NB4 (cell line): ENCODE data around the gene PPP2R5B.

ENCODE experiments used
- DNase-seq: peaks from one replicate; pipeline ENCODE4 v3.0.0; 2010; ENCODE audit warnings: low read depth
- H3K4me3 ChIP-seq: one replicate; pipeline ENCODE4 v1.5.1; 2011; ENCODE audit warnings: mild to moderate bottlenecking, low read depth, low read length, moderate library complexity
- CTCF ChIP-seq: IDR thresholded peaks from one replicate; pipeline ENCODE4 v1.5.1; 2012; ENCODE audit warnings: low read depth, low read length
- MAX ChIP-seq: IDR thresholded peaks from 2 replicates; pipeline ENCODE4 v1.6.1; 2011; ENCODE audit warnings: low read depth, low read length
- MYC ChIP-seq: IDR thresholded peaks from 2 replicates; pipeline ENCODE4 v1.6.1; 2011; ENCODE audit warnings: low read depth, low read length
- POLR2A ChIP-seq: IDR thresholded peaks from 2 replicates; pipeline ENCODE4 v1.6.1; 2011; ENCODE audit warnings: mild to moderate bottlenecking; ENCODE audit not compliant: insufficient read length; ENCODE audit errors: extremely low read depth

The PPP2R5B gene

GRCh38 chr11:64917663-64917995, 6.9 kb upstream of the PPP2R5B start:
- DNase-seq = no peak
- TF ChIP-seq MAX (no peak), MYC (no peak), POLR2A (no peak), CTCF (no peak)
- peak overlapping the region; percentile 67 for H3K4me3 ChIP-seq

- peak overlapping the region; percentile 67 for H3K4me3 ChIP-seq
- peak; percentile 70 for DNase-seq
- TF ChIP-seq CTCF = no peak
- no peak for TF ChIP-seq MAX
- no peak for TF ChIP-seq MYC
- TF ChIP-seq POLR2A = no peak
These were observed 6.5 kb upstream of the PPP2R5B start for GRCh38 chr11:64918017-64918416.

GRCh38 chr11:64919627-64920026, 4.9 kb upstream of the PPP2R5B start:
- no peak for TF ChIP-seq MYC
- TF ChIP-seq POLR2A = no peak
- TF ChIP-seq CTCF = no peak
- no peak for TF ChIP-seq MAX
- no peak for DNase-seq
- no peak overlapping the region for H3K4me3 ChIP-seq

- no peak for TF ChIP-seq MAX
- TF ChIP-seq POLR2A = no peak
- TF ChIP-seq CTCF = no peak
- no peak for TF ChIP-seq MYC
- H3K4me3 ChIP-seq = no peak overlapping the region
- no peak for DNase-seq
These were observed 4.4 kb upstream of the PPP2R5B start for GRCh38 chr11:64920124-64920523.

GRCh38 chr11:64921384-64921783, 3.1 kb upstream of the PPP2R5B start:
- TF ChIP-seq MAX (no peak), CTCF (no peak), MYC (no peak), POLR2A (no peak)
- H3K4me3 ChIP-seq = no peak overlapping the region
- no peak for DNase-seq

- H3K4me3 ChIP-seq = no peak overlapping the region
- TF ChIP-seq POLR2A (no peak), MAX (no peak), MYC (no peak), CTCF (no peak)
- no peak for DNase-seq
These were observed 1.3 kb upstream of the PPP2R5B start for GRCh38 chr11:64923151-64923661.
